ENCODE data around the gene TEX19. TPM values are rescaled to one million over a fixed set of nuclear protein-coding genes. Genes with fewer than 3 reads are reported as not detected.
"Not testable (repeated sequence)": the region's sequence is repeated elsewhere in the genome, so short reads cannot be mapped to it uniquely, and the experiment has no call there.

The TEX19 gene
- total RNA-seq, 1 donor from 2014 or later, result not detected

DNA sequence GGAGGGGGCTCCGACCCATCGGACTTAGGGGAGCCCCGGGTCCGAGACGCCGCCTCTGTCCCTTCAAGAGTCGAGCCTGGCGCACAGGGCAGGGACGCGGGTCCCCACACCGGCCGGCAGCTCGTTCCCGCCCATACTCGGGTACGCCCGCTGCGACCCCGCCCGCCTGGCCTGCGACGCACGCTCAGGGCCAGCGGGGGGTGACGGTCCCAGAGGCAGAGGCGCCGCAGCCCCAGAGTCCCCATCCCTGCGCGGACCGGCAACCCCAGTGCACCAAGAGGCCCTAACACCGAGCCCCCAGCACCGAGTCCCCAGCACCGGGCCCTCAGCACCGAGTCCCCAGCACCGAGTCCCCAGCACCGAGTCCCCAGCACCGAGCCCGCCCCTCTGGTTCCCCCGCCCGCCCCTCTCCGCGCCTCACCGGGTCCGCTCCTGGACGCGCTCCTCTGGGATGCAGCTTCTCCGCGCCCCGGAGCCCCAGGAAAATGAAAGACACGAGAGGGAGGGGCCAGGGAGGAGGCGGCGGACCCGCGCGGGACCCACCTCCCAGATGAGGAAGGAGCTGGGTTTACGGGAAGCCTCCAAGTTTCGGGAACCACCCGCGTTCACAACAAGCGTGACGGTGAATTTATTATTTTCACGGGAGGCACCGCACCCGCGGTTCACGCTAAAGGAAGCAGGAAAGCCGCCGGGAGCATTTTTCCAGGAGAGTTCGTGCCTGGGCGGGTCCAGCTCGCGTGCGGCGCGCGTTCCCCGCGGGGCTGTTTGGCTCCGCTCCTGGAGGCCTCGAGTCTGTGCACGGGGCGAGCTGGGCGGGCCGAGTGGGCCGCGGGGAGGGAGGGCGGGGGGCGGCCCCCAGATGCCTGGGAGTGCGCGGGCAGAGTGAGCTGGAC lies 25.5 kb upstream of the TEX19 start, which contains the start of gene SECTM1:
SECTM1 (minus strand) TSS at position 488 of the 893 bp plus-strand sequence. CDS start 6,526 bp downstream, outside the sequence.
- ATAC-seq (peak; percentile 1), DNase-seq (ENCODE audit: low spot score) (no peak)

DNA sequence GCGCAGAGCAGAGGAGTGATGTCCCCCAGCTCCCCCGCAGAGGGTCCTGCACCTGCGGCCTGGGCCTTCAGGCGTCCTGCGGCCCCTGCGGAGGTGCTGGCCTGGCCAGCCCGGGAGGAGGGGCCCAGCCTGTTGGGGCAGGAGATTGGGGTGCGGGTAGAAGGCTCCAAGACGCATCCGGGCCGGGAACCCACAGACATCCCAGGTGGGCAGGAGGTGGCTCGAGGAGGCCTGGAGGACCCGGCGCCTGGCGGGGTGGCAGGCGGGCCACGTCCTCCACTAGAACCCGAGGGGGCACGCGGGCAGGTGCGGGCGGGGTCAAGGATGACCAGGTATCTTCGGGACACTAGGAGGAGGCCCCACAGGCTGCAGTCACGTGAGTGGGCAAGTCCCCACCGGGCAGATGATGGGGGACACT lies 24.8 kb upstream of the TEX19 start:
- DNase-seq (ENCODE audit: low spot score) (no peak), ATAC-seq (no peak)

DNA sequence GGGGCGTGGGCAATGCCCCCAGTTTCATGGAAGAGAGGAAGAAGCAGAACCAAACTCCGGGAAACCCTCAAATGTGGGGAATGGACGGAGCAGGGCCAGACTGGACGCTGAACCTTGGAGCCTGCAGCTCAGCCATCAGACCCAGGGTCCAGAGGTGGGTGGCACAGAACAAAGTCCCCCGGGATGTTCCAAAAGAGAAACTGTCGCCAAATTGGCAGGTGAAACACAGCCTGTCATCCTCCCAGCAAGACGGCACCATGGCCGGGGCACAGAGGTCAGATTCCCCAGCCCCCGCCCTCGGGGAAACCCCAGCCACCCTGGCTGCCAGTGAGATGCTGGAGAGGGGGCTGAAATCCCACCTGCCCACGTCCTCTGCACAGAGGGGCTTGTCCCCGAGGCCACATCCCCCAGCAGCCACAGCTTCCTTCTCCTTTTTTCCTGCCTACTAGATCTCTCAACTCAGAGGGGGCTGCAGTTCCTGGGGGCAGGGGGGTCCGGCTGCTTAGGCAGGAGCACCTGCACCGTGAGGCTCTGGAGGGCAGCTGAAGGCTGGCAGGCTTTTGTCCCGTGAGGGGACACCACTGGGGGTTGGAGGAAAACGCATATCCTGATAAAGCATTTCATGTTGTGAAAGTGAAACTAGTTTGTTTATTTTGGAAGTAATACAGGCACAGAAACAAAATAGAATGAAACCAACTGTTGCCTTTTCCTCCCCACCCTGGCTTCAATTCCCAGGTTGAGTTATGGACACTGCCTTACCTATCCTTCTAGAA lies 24.2 kb upstream of the TEX19 start:
- peak; percentile 86 for DNase-seq (ENCODE audit: low spot score)
- peak; percentile 71 for ATAC-seq

DNA sequence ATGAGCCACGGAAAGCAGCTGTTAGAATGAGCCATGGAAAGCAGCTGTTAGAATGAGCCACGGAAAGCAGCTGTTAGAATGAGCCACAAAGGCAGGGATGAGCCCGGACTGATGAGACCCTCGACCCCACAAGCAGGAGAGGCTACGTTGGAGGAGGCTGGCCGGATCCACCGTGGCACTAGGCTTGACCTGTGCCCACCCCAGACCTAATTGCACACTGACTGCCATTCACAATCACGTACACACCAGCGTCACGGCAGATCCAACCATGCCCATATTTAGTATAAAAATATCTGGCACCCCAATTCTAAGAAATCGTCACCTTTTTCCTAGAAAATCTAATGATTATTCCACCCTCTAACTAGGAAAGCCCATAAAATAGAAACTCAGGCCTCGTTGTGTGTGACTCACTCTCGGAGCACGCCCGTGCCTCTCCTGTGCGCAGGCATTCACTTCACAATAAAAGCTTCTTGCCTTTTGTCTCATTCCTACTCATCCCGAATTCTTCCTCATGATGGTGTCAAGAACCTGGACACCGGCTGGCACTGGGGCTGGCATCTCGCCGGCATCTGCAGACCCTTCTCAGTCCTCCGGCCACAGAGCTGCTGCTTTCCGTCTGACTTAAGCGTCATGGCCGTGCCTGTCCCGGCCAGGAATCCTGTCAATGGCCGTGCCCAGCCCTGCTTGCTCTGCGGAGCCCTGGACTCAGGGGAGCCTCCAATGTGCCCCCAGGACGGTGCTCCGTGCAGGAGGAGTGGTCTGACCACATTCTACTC lies 20.0 kb upstream of the TEX19 start:
- ATAC-seq, result no peak
- DNase-seq (ENCODE audit: low spot score), result peak; percentile 46

DNA sequence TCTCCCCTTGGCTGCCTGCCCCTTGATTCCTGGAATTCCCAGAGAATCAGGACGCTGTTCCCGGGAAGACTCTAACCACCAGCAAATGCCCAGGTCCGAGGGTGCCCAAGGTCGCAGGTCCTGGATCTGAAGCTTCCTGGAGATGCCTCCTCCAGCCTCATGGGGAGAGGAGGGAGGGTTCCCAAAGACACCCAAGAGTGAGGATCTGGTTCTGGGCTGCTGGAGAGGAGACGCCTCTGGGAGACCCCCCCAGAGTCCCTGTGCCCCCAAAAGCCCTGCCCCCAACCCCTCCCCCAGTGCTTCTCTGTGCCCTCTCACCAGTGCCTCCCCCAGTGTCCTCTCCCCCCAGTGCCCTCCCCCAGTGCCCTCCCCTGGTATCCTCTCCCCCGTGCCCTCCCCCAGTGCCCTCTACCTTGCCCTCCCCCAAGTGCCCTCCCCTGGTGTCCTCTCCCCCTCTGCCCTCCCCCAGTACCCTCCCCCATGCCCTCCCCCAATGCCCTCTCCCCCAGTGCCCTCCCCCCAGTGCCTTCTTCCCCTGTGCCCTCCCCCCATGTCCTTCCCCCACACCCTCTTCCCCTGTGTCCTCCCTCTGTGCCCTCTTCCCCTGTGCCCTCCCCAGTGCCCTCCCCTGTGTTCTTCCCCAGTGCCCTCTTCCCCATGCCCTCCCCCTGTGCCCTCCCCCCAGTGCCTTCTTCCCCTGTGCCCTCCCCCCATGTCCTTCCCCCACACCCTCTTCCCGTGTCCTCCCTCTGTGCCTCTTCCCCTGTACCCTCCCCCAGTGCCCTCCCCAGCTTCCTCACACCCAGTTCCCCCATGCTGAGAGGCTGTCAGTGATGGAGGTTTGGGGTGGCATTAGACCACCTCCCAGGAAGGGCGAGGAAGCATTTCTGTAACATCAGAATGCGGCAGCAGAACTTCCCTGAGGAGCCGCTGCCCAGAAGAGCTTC lies 19.1 kb upstream of the TEX19 start:
- ATAC-seq (no peak), DNase-seq (ENCODE audit: low spot score) (no peak)

DNA sequence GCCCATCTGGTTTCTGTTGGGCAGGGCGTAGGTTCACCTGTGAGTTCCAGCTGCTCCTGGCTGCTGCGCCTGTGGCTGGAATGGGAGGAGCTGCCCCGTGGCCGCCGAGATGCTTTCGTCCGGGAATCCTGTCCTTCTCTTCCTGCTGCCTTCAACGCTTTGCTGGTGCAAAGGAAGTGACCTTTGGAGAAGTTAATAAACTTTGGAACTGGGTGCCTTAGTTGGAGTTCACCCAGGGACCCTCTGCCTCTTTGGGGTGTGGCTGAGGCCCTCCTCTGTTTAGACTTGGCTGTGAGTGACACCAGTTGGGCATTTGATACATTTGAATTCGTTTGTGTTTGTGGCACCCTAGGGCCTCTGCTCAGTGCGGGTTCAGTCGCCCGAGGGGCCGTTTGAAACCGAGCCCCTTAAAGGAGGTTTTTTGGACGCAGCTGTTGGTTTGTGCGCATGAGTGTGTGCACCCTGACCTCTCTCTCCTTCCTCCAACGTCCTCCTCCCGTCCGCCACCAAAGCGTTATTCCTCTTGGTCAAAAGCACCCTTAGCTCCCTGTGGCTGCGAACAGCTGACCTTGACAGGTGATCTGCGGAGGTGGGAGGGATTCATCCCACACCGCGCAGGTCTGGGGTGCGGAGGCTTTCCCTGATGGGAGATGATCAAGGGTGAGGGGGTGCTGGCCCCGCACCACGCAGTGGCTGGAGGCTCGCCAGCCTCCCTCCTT lies 16.5 kb upstream of the TEX19 start:
- no peak for ATAC-seq
- DNase-seq (ENCODE audit: low spot score), result no peak

DNA sequence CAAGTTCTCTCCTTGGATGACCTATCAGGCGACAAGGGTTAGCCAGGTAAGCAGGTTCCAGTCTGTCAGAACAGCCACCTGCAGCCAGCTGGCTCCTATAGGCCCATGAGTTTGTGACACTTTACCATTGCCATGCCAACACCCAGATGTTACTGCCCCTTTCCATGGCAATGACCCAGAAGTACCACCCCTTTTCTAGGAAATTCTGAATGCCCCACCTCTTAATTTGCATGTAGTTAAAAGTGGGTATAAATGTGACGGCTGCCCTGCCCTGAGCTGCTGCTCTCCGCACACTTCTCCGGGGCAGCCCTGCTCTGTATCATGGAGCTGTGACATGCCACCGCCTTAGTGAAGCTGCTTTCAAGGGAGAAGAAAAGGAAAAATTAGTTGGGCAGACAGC lies 15.5 kb upstream of the TEX19 start:
- DNase-seq (ENCODE audit: low spot score) (no peak), ATAC-seq (no peak)

DNA sequence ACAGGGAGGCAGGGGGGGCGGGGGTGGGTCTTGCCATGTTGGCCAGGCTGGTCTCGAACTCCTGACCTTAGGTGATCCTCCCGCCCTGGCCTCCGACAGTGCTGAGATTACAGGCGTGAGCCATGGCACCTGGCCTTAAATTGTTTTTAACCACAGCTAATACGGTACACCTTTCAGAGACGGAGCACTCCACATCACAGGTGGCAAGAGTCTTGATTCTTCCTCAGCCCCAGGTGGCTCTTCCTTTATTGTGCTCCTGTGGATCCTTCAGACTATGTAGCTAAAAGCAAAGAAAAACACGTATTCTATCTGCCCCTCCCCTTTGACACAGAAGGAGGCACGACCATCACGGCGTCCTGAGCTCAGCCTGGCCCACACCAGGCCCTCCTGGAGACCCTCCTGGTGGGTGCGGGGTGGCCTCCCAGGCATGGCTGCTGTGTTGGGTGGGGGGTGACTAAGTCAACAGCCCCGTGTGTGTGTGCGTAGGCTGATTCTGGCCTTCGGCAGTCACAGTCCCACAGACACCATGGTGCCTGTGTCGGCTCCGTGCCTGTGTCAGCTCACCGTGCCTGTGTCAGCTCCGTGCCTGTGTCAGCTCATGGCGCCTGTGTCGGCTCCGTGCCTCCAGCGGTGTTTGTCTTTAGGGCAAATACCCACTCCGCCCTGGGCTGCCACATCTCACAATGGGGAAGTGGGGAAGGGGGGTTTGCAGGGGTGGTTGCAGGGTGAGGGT lies 14.7 kb upstream of the TEX19 start:
- DNase-seq (ENCODE audit: low spot score) (no peak), ATAC-seq (no peak)

DNA sequence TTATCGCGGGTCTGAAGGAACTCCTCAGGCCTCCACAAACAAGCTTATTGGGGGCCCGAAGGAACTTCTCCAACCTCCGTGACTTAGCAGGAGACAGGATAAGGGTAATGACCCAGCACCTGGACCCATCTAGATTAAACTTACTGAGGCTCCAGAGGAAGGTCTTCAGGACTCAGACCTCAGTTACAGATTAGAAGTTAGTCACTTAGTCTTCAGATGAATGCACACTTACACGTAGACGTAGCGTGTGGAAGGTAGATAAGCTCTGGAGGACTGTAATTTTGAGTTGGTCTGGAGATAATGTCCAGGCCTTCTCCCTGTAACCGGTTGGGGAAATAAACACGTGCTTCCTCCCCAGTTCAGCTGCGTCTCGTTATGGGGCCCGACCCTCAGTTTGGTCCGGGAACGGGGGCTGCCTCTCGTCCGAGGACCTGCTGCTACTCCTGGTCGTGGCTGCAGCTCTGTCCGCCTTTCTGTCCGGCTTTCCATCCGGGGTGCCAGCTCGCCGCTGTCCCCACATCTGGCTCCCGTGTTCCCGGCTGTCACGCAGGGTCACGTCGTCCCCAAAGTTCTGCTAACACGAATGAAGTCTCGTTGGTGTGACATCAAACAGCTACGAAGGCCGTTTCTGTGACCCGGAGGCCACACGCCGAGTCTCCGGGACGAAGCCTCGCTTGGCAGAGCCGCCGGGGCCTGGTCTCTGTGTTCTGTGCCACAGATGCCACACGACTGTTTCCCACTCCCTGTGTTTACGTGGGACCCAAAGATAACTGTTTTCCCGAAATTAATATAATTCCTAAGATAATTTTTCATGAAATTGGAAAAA lies 13.7 kb upstream of the TEX19 start:
- DNase-seq (ENCODE audit: low spot score) (no peak), ATAC-seq (no peak)

DNA sequence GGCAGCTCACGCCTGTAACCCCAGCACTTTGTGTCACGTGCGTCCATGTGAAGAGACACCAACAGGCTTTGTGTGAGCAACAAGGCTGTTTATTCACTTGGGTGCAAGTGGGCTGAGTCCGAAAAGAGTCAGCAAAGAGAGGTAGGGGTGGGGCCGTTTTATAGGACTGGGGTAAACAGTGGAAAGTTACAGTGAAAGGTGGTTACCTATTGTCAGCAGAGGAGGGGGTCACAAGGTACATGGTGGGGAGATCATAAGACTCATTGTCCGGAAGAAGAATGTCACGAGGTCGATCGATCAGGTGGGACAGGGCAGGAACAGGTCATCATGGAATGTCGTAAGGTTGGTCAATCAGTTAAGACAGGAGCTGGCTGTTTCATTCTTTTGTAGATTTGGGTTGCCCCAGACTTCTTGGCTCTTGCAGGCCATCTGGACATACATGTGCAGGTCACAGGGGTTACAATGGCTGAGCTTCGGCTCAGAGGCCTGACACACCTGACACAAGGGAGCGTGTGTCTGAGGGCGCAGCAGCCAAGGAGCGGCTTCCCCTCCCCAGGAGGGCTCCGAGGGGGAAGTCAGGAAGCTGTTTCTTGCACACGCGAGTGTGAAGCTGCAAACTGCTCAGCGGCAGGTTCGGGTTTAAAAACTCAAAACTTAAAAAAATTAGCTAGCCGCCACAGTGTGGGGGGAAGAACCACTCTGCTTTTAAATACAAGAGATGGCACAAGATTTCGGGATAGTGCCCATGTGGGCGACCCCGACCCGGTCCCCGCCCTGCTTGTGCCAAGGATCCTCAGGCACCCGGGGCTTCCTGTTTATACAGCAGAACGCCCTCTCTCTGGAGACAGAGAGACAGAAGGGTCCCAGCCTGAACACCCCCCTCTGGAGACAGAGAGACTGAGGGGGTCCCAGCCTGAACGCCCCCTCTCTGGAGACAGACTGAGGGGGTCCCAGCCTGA lies 12.4 kb upstream of the TEX19 start:
- DNase-seq (ENCODE audit: low spot score), result no peak
- ATAC-seq, result no peak

DNA sequence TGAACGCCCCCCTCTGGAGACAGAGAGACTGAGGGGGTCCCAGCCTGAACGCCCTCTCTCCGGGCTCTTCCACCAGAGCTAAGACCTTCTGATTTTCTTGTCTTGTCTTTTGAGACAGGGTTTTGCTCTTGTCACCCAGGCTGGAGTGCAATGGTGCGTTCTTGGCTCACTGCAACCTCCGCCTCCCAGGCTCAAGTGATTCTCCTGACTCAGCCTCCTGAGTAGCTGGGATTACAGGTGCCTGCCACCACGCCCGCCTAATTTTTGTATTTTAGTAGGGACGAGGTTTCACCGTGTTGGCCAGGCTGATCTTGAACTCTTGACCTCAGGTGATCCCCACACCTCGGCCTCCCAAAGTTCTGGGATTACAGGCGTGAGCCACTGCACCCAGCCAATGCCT lies 11.1 kb upstream of the TEX19 start:
- not testable (repeated sequence) for ATAC-seq; DNase-seq (ENCODE audit: low spot score)

DNA sequence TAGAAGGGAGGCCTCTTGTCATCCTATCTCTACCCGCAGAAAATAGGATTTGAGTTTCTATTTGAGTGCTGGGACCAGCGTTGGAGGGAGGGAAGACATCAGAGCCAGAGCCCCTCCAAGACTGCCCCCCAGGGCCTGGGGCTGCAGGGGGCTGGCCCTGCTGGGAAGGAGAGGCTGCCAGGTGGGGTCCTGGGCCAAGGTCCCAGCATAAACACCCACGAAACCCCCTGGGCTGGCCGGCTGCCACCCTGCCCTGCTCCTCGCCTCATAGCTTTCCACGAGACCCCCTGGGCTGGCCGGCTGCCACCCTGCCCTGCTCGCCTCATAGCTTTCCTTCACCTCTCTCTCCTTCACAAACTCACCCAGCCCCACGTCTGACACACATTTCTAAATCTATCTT lies 10.6 kb upstream of the TEX19 start:
- ATAC-seq, result no peak
- DNase-seq (ENCODE audit: low spot score), result no peak

DNA sequence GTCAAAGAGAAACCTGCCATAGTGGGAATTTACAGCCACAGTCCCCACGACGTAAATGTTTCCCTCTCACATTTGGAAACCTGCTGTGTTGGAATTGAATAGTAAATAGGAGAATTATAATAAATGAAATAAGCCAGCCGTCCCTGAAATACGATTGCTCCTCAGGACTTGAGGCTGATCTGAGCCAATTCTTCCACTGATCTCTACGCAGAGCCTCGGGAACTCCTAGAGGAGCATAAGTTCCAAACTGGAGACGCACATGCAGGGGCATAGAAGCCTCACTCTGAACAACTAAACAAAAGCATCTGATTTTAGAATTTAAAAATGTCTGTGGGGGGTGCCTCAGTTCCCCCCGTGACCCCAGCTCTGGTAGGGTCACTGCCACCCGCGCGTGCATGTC lies 10.2 kb upstream of the TEX19 start:
- DNase-seq (ENCODE audit: low spot score), result no peak
- no peak for ATAC-seq

DNA sequence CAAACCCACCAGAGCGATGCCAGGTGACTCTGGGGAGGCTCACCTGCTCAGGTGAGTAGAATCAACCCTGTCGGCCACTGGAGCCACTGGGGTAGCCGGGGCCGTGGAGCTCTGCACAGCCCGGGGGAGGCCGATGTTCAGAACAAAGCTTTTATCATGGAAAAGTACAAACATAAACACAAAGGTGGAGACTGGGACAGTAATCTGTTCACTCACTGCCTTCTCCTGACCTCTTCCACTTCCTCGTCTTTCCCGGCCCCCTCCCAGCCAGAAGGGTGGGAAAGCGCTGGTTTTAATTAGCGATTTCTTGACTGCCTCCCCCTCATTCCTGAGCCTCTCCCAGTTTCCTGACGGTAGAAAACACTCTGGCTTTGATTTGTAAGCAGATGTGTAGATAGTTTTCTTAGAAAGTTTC lies 9.8 kb upstream of the TEX19 start:
- ATAC-seq, result no peak
- no peak for DNase-seq (ENCODE audit: low spot score)

DNA sequence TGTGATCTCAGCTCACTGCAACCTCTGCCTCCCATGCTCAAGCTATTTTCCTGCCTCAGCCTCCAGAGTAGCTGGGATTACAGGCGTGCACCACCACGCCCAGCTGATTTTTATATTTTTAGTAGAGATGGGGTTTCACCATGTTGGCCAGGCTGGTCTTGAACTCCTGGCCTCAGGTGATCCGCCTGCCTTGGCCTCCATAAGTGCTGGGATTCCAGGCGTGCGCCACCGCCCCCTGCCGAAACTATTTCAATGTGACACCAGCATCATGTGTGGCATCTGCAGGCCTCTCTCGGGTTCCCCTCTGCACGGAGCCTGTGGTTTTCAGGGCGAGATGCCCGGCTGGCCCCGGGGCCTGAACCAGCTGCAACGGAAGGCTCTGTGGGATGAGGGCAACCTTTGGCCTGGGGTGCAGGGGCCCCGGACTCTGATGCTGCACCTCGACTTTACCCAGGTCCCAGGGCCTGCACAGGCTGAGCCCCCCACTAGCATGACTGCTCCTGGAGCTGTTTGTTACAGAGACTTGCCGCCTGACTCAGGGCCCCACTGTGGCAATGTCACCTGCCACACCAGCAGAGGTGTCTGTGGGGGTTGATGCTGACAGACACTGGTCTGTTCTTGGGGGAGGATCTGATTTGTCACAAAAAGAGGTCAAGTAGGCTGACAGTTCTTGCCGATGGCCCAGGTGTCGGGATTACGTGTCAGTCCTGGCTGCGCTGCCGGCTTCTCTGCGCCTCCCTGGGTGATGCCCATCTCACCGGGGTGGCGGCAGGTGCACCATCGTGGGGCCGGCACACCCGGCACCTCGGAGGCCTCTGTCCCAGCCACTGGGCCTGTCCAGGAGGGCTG lies 8.6 kb upstream of the TEX19 start:
- ATAC-seq (no peak), DNase-seq (ENCODE audit: low spot score) (no peak)

DNA sequence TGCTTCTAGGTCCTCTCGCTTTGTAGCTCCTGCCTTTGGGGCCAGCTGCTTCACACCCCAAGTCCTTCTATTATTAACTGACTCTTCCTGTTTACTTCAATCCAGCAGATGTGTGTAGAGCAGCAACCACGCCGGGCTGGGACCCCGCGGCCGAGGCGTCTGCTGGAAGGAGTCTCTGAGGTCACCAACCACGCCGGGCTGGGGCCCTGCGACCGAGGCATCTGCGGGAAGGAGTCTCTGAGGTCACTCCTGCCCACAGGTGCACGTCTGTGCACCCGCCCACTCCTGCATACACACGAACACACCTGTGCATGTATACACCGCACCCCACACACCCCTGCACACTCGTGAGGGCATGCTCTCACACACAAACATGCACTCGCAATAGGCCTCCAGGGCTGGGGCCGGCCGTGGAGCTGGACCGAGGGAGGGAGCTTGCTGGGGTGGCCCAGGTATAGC lies 7.8 kb upstream of the TEX19 start:
- DNase-seq (ENCODE audit: low spot score), result no peak

More for the DNA sequence above, 7.8 kb upstream of the TEX19 start:
- peak; percentile 3 for ATAC-seq
